Measurements from ENCODE around the gene COG5. TPM values are rescaled to one million over a fixed set of nuclear protein-coding genes. Genes with fewer than 3 reads are reported as not detected.

COG5 gene
- total and polyA plus RNA-seq, 11 donors = 9.4 to 61.6 (median 42.1) TPM

GRCh38 chr7:107180378-107180777, 383.3 kb downstream of the COG5 start:
- ATAC-seq = peak in 3 of 4 donors; percentile 49 to 53 (median 50)
- DNase-seq = peak in 1 of 5 donors; percentile 46
- peaks cover 0 to 64% (median 57%) of the 10 kb centered on the region in 9 donors for H3K36me3 ChIP-seq
- H3K4me3 ChIP-seq = no peak overlapping the region
- no peak for TF ChIP-seq CTCF (IDR thresholded peaks at IDR 0.05)
- TF ChIP-seq POLR2A (IDR thresholded peaks at IDR 0.05) = no peak
- 45 to 61% (median 56%) methylated on average over 1 of the region's 1 CpG for WGBS, 4 donors
- intact Hi-C loops (cut with DNase I) = loop anchor here in 2 of 10 donors (10.0 kb wide), 2 partner anchors 404 to 424 kb away; partner anchors contain the start of gene BCAP29 (in 1 of the 2)
- no peaks in the 10 kb centered on the region for H3K9me3 ChIP-seq
- H3K27me3 ChIP-seq = no peaks in the 10 kb centered on the region
- H3K27ac ChIP-seq = peak overlapping the region in 2 of 12 donors; percentile 22 to 23
- H3K4me1 ChIP-seq = peaks cover 0 to 63% (median 33%) of the 10 kb centered on the region in 12 donors

- Histone ChIP-seq H3K36me3 (peaks cover 0 to 55% (median 48%) of the 10 kb centered on the region in 9 donors), H3K4me1 (peaks cover 8 to 71% (median 40%) of the 10 kb centered on the region in 12 donors), H3K4me3 (no peak overlapping the region), H3K27me3 (no peaks in the 10 kb centered on the region), H3K27ac (peak overlapping the region in 1 of 12 donors; percentile 22), H3K9me3 (no peaks in the 10 kb centered on the region)
- 84 to 87% (median 84%) methylated on average over 14 of the region's 14 CpGs for WGBS, 4 donors
- intact Hi-C loops (cut with DNase I) = loop anchor here in 2 of 10 donors (10.0 kb wide), 2 partner anchors 405 to 425 kb away; partner anchors contain the start of gene BCAP29 (in 1 of the 2)
- DNase-seq = no peak
- ATAC-seq = peak in 1 of 4 donors; percentile 39
- TF ChIP-seq CTCF (IDR thresholded peaks at IDR 0.05) (no peak), POLR2A (IDR thresholded peaks at IDR 0.05) (no peak)
Observed at GRCh38 chr7:107179326-107180164, 384.2 kb downstream of the COG5 start.

GRCh38 chr7:107173691-107174406, 389.9 kb downstream of the COG5 start:
- H3K36me3 ChIP-seq = peaks cover 0 to 9% (median 0%) of the 10 kb centered on the region in 9 donors
- TF ChIP-seq POLR2A (IDR thresholded peaks at IDR 0.05) (no peak), CTCF (IDR thresholded peaks at IDR 0.05) (no peak)
- no peaks in the 10 kb centered on the region for H3K27me3 ChIP-seq
- ATAC-seq (no peak), DNase-seq (no peak)
- WGBS, 4 donors = 33 to 43% (median 35%) methylated on average over 4 of the region's 4 CpGs
- H3K4me1 ChIP-seq = peaks cover 15 to 82% (median 62%) of the 10 kb centered on the region in 12 donors
- peak overlapping the region in 1 of 12 donors; percentile 50 for H3K27ac ChIP-seq
- H3K4me3 ChIP-seq = peak overlapping the region in 1 of 12 donors; percentile 4
- H3K9me3 ChIP-seq = no peaks in the 10 kb centered on the region
- intact Hi-C loops (cut with DNase I) = no loop called here

GRCh38 chr7:107173191-107173590, 390.5 kb downstream of the COG5 start:
- ATAC-seq (no peak), DNase-seq (no peak)
- H3K27me3 ChIP-seq = no peaks in the 10 kb centered on the region
- H3K9me3 ChIP-seq = no peaks in the 10 kb centered on the region
- intact Hi-C loops (cut with DNase I) = no loop called here
- no peak overlapping the region for H3K27ac ChIP-seq
- 68 to 84% (median 74%) methylated on average over 2 of the region's 2 CpGs for WGBS, 4 donors
- H3K36me3 ChIP-seq = peaks cover 0 to 7% (median 0%) of the 10 kb centered on the region in 9 donors
- TF ChIP-seq POLR2A (IDR thresholded peaks at IDR 0.05) = no peak
- H3K4me3 ChIP-seq = no peak overlapping the region
- peaks cover 15 to 78% (median 62%) of the 10 kb centered on the region in 12 donors for H3K4me1 ChIP-seq

All from heart left ventricle (tissue), 16 donors.